Hematopoietic multipotent progenitor cell treated with erythropoietin and hydrocortisone succinate and interleukin-3 and kit ligand, for 15 days (in vitro differentiated cells): ENCODE measurements around the gene ZNF30.
"Not testable (repeated sequence)": the region's sequence is repeated elsewhere in the genome, so short reads cannot be mapped to it uniquely, and the experiment has no call there.

Source experiments
- DNase-seq: peaks from one replicate; pipeline ENCODE4 v3.0.0-alpha.2; 2015; ENCODE audit warnings: low spot score

Gene ZNF30

DNA sequence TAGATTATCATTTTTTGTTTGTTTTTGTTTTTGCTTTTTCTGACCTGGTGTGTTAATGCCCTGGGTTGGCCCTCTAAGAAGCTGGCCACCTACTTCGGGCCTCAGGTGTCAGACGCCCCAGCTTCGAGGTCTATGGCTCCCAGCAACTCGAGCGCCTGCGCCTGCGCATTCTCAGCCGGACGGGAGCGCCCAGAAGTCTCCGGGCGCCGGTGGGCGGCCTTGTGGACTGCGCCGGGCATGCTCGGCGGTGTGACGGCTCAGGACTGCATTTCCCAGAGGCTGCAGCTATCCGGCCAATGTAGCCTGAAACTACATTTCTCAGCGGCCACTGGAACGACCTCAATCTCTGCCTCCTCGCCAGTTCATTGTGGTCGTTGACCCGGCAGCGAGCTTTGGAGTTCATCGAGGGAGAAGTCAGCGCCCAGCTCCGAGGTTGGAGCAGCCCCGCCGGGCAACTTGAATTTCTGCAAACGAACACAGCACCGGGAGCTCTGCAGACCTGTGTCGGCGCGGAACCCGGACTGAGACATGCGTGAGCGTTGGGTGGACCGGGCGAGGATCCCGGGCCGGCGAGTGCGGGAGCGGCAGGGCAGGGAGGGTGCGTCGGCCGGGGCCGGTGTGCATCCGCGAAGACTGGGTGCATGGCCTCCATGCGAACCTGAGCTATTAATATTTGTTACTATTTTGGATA lies at the start of gene ZNF30:
ZNF30 (plus strand) TSS at position 219 of the 691 bp plus-strand sequence. CDS start 3,045 bp downstream, outside the sequence.
- DNase-seq: no peak

DNA sequence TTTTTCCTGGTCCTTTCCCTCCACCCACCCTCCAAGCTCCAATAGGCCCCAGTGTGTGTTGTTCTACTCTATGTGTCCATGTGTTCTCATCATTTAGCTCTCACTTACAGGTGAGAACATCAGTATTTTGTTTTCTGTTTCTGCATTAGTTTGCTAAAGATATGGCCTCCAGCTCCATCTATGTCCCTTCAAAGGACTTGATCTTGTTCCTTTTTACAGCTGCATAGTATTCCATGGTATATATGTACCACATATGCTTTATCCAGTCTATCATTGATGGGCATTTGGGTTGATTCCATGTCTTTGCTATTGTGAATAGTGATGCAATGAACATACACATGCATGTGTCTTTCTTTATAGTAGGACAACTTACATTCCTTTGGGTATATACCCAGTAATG lies 47.1 kb upstream of the ZNF30 start:
- no peak for DNase-seq

DNA sequence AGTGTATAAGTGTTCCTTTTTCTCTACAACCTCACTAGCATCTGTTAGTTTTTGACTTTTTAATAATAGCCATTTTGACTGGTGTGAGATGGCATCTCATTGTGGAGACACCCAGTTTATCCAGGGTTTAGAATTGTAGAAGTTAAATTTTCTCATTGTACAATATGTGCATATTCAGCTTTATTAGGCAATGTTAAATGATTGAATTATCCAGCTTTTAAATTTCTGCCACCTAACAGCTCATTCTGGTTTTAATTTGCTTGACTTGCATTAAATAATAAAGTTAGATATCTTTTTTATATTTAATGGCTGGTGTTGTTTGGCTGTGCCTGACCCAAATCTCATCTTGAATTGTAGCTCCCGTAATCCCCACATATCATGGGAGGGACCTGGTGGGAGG lies 46.7 kb upstream of the ZNF30 start:
- DNase-seq: no peak

DNA sequence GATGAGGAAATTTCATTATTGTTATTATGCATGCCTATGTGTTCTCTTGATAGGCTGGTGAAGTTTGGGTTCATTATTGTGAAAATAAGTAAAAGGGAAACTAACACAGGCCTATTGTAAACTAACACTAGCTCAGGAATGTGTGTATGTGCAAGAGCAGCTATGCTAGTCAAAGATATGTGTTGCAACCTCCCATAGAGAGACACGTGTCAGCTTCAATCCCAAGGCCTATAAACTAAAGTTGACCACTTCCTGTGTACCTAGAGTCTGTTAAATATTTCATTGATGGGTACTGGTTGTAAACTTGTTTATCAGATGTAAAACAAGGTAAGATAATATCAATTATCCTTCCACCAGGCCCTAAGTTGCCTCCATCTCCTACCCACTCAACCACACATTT lies 44.7 kb upstream of the ZNF30 start:
- DNase-seq: no peak

DNA sequence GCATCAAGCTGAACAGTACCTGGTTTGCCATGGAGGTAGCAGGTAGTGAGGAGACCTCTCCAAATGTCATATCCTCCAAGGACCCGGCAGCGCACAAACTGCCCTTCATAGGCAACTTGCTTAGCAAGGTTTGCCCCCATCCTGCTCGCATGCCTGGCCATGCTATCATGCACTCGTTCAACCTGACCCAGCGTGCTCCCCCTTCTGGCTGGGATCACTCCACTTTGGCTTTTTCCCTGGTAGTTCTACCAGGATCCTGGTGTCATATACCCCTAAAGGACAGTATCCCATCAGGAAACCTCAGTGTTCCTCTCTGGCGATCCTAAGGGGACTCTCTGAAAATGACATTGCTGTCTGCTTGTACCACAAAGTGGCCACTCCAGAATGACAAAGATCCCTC lies 38.6 kb upstream of the ZNF30 start:
- DNase-seq: no peak

DNA sequence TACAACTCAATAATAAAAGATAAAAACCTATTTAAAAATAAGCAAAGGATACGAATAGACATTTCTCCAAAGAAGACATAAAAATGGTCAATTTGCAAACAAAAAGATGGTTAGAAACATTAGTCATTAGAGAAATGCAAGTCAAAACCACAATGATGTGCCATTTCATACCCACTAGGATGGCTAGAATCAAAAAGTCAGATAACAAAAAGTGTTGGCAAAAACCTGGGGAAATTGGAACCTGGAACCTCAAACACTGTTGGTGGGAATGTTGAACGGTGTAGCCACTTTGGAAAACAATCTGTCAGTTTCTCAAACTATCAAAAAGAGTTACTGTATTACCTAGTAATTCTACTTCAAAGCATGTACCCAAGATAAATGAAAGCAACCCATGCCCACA lies 26.5 kb upstream of the ZNF30 start:
- no peak for DNase-seq

DNA sequence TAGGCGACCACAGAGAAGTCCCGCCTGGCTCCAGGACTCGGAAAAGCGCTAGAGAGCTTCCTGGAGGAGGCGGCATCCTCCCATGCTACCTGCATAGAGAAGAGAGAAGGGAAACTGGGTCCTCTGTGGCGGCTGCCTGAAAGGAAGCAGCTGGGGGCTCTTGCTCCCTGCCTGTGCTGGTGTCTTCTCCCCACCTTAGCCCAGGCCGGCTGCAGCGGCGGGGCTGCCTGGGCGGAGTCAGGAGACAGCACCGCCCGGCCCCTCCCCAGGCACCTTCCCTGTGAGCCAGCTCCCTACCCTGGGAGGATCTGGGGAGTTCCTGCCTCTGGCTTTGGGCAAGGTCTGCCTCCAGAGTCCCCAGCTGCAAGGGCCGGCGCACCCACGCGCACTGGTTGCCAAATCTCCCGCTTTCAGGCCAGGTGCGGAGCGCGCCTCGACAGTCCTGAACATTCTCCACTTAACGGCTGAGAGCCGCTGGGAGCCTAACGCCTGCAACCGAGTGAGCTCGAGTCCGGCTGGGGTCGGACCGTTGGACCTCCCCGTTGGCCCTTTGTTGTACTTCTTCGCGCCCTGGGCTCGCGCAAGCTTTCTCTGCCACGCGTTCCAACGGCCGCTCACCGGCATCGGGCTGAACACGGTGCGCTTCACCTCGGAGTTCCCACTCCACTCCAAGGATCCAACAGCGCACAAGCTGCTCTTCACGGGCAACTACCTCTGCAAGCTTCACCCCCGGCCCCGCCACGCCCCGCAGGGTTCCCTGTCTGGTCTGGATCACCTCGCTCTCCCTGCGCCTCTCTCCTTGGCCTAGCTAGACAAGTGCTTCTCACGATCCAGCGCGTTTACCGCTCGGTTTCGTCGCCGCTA lies 21.8 kb upstream of the ZNF30 start:
- no peak for DNase-seq

DNA sequence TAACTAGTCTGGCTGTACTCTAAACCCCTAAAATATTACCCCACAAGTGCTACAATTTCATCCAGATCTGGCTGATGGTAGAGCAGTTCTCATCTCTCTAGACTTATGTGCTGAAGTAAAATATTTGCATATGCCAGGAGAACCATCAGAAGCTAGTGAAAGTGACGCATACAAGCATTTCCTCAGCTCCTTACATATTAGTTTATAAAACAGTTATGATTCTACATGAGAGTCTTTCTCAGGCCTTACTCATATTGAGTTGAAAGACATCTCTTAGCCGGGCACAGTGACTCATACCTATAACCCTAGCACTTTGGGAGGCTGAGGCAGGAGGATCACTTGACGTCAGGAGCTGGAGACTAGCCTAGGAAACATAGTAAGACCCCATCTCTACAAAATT lies 15.9 kb upstream of the ZNF30 start:
- DNase-seq: no peak

DNA sequence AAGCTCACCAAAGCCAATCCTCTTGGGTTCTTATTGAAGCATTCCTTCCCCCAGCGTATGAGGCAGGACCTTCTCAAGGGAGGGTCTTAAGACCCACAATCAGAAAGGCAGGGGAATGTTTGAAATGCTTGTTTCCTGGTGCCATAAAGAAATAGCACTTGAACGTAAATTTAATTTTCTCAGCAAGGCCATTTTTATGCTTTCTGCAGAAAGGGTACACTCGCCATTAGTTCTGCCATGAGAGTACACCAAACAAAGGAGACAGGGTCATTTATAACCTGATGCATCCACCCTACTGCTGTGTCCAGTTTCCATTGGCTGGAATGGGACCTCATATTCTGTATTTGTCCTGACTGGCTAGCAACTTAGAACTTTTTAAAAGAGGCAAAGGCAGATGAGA lies 9.6 kb upstream of the ZNF30 start:
- DNase-seq: not testable (repeated sequence)

DNA sequence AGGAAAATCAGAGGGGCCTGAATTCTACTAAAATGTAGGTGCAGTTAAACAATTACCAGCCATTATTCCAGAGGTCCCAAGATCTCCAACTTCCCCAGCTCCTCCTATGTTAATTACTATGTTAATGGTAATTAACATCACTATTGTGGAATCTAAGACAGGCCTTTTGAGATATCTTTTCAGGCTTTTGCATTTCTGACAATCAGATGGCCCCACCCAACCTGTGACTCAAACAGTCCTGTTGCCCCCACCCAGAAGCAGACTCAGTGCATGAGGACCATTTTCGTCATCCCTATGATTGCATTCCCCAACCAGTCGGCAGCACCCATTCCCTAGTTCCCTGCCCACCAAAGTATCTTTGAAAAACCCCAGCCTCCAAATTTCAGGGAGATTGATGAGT lies 8.5 kb upstream of the ZNF30 start:
- no peak for DNase-seq

DNA sequence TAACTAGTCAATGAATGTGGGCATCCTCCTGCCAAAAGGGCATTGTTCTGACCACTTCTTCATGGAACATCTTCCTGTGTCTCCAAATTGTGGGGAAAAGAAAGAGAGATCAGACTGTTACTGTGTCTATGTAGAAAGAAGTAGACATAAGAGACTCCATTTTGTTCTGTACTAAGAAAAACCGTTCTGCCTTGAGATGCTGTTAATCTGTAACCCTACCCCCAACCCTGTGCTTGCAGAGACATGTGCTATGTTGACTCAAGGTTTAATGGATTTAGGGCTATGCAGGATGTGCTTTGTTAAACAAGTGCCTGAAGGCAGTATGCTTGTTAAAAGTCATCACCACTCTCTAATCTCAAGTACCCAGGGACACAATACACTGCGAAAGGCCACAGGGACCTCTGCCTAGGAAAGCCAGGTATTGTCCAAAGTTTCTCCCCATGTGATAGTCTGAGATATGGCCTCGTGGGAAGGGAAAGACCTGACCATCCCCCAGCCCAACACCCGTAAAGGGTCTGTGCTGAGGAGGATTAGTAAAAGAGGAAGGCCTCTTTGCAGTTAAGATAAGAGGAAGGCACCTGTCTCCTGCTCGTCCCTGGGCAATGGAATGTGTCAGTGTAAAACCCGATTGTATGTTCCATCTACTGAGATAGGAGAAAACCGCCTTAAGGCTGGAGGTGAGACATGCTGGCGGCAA lies 6.5 kb upstream of the ZNF30 start:
- not testable (repeated sequence) for DNase-seq

DNA sequence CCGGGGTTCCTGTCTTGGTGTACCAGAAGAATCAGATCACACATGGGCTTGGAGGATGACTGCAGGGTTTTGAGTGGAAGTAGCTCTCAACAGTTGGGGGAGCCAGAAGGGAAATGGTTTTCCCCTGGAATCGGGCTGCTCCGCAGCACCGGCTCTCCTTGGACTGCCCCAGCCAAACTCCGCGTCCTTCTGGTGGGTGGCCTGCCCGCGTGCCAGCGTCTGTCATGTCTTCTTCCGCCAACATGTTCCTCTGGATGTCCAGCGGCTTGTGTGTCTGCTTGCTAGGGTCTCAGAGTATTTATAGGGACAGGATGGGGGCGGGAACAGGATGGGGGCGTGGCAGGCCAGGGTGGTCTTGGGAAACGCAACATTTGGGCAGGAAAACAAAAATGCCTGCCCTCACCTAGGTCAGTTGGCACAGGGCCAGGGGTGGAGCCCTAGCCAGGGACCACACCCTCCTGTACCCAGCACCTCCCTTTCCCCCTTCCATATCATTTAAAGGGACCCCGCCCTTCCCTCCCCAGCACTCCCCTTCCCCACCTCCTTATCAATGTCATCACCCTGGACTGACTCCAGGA lies 1.3 kb upstream of the ZNF30 start:
- DNase-seq: no peak

DNA sequence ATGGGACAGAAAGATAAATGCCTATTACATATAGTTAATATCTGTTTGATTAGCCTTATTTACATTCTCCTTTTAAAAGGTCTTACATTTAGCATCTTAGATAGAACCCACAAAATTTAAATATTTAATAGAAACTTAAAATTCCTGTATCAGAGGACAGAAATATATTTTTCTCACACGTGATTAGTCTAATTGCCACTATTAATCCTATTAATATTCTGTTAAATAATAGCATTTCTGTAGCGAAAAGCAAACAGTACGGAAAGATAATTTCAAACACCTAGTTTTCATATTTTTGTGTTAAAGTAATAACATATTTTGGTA lies 380 bp upstream of the ZNF30 start:
- no peak for DNase-seq

DNA sequence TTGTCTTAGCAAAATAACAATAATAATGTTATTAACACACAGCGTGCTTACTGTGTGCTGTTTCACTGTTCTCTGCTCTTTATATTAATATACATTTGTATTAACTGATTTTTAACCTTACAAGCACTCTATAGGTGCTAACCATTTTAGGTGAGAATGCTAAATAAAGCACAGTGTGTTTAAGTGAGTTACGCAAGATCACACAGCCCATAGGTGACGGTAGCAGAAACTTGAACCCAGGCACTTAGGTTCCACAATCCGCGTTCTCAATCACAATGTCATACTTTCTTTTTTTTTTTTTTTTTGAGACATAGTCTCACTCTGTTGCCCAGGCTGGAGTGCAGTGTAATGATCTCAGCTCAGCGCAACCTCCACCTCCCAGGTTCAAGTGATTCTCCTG lies 5.8 kb downstream of the ZNF30 start:
- DNase-seq: no peak

DNA sequence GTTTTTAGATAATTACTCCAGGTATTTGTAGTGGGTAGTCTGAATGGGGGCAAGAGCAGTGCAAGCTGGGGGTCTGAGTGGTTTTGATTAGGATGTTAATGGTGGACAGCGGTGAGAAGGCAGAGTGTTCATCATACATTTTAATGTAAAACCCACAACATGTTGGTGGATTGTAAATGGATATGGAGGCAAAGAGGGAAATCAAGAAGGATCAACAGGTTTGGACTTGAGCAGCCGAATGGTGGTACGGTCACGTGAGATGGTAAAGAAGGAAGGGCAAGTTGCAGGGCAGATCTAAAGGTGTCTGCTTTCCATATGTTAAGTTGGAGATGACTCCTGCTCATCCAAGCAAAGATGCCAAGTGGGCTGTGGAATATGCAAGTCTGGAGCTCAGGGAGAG lies 9.5 kb downstream of the ZNF30 start:
- no peak for DNase-seq

DNA sequence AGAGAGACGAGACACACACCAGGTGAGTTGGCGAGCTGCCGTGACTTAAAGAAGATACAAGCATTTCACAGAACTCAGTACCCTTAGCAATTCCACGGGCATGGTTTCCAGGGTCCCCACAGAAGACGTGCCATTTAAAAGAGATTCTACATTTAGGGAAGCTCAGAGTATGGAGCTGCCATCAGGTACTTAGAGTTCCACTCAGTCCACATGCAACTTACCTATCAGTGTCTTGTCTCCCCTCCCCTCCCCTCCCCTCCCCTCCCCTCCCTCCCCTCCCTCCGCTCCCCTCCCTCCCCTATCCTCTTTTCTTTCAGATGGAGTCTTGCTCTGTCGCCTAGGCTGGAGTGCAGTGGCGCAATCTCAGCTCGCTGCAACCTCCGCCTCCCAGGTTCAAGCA lies 12.2 kb downstream of the ZNF30 start:
- no peak for DNase-seq

DNA sequence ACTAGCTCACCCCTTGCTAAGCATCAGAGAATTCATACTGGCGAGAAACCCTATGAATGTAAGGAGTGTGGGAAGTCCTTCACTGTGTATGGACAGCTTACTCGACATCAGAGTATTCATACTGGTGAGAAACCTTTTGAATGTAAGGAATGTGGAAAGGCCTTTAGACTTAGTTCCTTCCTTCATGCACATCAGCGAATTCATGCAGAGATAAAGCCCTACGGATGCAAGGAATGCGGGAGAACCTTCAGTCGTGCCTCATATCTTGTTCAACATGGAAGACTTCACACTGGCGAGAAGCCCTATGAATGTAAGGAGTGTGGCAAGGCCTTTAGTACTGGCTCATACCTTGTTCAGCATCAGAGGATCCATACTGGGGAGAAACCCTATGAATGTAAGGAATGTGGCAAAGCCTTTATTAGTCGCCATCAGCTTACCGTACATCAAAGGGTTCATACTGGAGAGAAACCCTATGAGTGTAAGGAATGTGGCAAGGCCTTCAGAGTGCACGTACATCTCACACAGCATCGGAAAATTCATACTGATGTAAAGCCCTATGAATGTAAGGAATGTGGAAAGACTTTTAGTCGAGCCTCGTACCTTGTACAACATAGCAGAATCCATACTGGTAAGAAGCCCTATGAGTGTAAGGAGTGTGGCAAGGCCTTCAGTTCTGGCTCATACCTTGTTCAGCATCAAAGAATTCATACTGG lies 17.3 kb downstream of the ZNF30 start:
- DNase-seq: no peak

DNA sequence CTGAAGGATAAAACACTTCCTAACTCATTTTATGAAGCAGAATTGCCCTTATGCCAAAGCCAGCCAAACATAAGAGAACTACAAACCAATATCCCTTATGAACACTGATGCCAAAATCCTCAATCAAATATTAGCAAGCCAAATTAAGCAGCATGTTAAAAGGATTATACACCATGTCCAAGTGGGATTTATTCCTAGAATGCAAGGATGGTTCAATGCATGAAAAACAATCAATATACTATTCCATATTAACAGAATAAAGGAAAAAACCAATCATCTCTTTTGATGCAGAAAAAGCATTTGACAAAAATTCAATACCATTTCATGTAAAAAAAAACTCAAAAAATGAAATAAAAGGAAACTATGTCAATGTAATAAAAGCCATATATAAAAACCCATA lies 26.4 kb downstream of the ZNF30 start:
- DNase-seq: no peak

DNA sequence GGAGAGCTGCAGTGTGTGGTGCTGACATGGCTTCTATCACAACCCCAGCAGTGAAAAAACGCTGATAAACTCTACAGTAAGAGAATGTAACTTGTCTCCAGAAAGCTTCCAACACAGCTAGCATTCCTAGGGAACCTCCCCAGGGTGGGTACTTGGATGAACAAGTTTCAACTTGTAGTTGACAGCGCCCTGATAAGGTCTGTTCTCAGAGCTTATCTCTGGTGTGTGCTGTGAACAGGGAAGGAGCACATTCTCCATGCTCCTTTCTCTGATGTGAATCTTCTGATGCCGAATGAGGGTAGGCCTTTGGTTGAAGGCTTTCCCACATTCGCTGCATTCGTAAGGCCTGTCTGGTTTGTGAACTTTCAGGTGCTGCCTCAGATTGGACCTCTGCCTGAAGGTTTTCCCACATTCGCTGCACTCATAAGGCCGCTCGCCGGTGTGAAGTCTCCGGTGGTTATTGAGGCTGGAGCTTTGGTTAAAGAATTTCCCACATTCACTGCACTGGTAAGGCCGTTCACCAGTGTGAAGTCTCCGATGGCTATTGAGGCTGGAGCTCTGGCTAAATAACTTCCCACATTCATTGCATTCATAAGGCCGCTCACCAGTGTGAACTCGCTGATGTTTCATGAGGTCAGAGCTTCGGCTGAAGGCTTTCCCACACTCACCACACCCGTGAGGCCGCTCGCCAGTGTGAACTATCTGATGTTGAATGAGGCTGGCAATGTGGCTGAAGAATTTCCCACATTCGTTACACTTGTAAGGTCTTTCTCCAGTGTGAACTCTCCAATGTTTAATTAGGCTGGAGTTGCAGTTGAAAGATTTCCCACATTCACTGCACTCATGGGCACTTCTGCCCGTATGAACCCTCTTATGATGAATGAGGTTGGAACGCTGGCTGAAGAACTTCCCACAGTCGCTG lies 31.4 kb downstream of the ZNF30 start:
- DNase-seq: no peak

DNA sequence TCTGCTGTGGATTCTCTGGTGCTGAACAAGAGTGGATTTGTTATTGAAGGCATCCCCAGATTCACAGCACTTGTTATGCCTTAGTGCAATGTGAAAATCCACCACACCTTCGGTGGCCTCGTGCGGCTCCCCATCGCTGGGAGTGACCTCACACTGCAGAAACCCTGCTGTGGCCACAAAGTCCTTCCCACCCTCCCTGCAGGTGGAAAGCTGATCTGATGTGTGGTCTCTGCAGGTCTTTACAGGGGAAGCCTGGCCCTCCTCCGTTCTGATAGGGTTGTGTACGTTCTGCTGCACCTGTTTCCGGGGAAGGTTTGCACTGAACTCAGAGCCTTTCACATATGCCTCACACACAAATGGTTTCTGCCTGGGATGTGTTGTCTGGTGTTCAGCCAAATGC lies 32.3 kb downstream of the ZNF30 start:
- DNase-seq: no peak
